Pancreas (tissue), 10 donors: ENCODE results near the gene PCDHB13. TPM values are rescaled to one million over a fixed set of nuclear protein-coding genes. Genes with fewer than 3 reads are reported as not detected.
"Not testable (repeated sequence)": the region's sequence is repeated elsewhere in the genome, so short reads cannot be mapped to it uniquely, and the experiment has no call there.

Experiments
- ATAC-seq, 4 donors: fragments of 200-7000 bp; cut with Tn5 transposase; one replicate each; pipeline versions ENCODE4 v1.8.0 to v1.9.1; 2020; ENCODE audit warnings: mild to moderate bottlenecking in 4 of 4, moderate library complexity in 4 of 4
- DNase-seq, 6 donors: peaks; one replicate each; pipeline ENCODE4 v3.0.0-alpha.2; 2020
- FAIRE-seq: peaks from 2 replicates; lab custom pipeline; 2012; peaks lifted over from hg19 to GRCh38; lab: Jason Lieb, UNC
- H3K27ac ChIP-seq, 4 donors: fragments of 200-600 bp; sonication (generic); 1 replicate in 3 of 4; 2 replicates in 1 of 4; pipeline versions ENCODE4 v1.5.0 to v1.8.0; 2020
- H3K27me3 ChIP-seq, 4 donors: fragments of 200-600 bp; one replicate each; pipeline ENCODE4 v1.8.0; 2021
- H3K36me3 ChIP-seq, 3 donors: fragments of 200-600 bp; sonication (generic) in 1 of 3; one replicate each; pipeline versions ENCODE4 v1.5.0 to v1.8.0; 2020 to 2021
- H3K4me1 ChIP-seq, 3 donors: fragments of 200-600 bp; one replicate each; pipeline ENCODE4 v1.8.0; 2021
- H3K4me3 ChIP-seq, 4 donors: fragments of 200-600 bp; sonication (generic) in 2 of 4; one replicate each; pipeline versions ENCODE4 v1.5.0 to v1.8.0; 2020 to 2021
- H3K9me3 ChIP-seq, 4 donors: fragments of 200-600 bp; one replicate each; pipeline ENCODE4 v1.8.0; 2021
- CTCF ChIP-seq, 4 donors: fragments of 200-600 bp; sonication (generic) in 3 of 4; IDR thresholded peaks; one replicate each; pipeline versions ENCODE4 v1.5.0 to v1.8.0; 2021; ENCODE audit warnings: antibody characterized with exemption in 4 of 4
- WGBS, 2 donors: extraction: QIAGEN DNeasy Blood & Tissue Kit; methylation state at CpG; one replicate each; pipeline ENCODE4 v1.1.7; 2013; 5-methylcytosine and 5-hydroxymethylcytosine counted together
- intact Hi-C, 3 donors: fragments of 100-400 bp; cut with DNase I; formaldehyde crosslinking; loops; one replicate each; pipeline versions ENCODE4 v1.11.1 to v1.14.2; 2022
- polyA plus RNA-seq, 2 donors: library from polyadenylated mRNA; stranded (reverse); fragments of 200-250 nt; gene quantifications; one replicate each; pipeline ENCODE4 v1.2.3, GENCODE V29; 2013
- total RNA-seq, 6 donors: library from RNA; stranded (reverse); fragmentation: NEBNext Ultra II Directional in 4 of 6; extraction: Animal tissue kit (Norgen Biotek cat#: 25700) in 4 of 6; gene quantifications; one replicate each; pipeline versions ENCODE4 v1.2.1 to v1.2.4, GENCODE V29; 2021 to 2023
- donor health status: healthy with polysubstance abuse.
- donor health status: DM: no; HTN: no; CAD: no; lungs with moderate emphysema.
- donor health status: DM: no; HTN: no; CAD: no.
- donor health status: control.
- donor health status: control.
- donor health status: Bipolar disorder and iron deficiency.
- donor health status: DM: yes; HTN: yes; CAD: no.
- donor health status: DM: no; HTN: no; CAD: no.
- donor health status: DM: no; HTN: no; CAD: no.
- donor health status: DM: yes; HTN: yes; CAD: no.

Gene PCDHB13
- total RNA-seq: 1 to 10 TPM; 2.4 to 3.3 (median 3.0) TPM
- polyA plus RNA-seq: 1 to 10 TPM; 1.2 to 1.9 TPM

GRCh38 chr5:141213656-141214339, at the start of gene PCDHB13:
Gene PCDHB13, plus strand, starts transcription at chr5:141213919. Its CDS starts 205 bp downstream, at chr5:141214124.
- H3K9me3 ChIP-seq, H3K27me3 ChIP-seq, FAIRE-seq, H3K27ac ChIP-seq, H3K4me1 ChIP-seq, intact Hi-C loops, H3K36me3 ChIP-seq: not testable (repeated sequence)
- DNase-seq: peak; percentile 43 to 75 (median 73)
- peak; percentile 80 to 95 (median 93) for ATAC-seq
- WGBS, 2 donors: 7% methylated on average over 12 to 14 of the region's 18 CpGs
- peak in 1 of 4 donors; percentile 27 for TF ChIP-seq CTCF (IDR thresholded peaks at IDR 0.05)
- peak within 1 kb of the TSS in 2 of 4 donors; percentile 10 to 21 for H3K4me3 ChIP-seq

GRCh38 chr5:141172381-141173204, 41.1 kb upstream of the PCDHB13 start, which contains the start of gene PCDHB7:
Gene PCDHB7, plus strand, starts transcription at chr5:141172644. Its CDS starts 192 bp downstream, at chr5:141172836.
- H3K9me3 ChIP-seq: no peaks in the 10 kb centered on the region

DNA sequence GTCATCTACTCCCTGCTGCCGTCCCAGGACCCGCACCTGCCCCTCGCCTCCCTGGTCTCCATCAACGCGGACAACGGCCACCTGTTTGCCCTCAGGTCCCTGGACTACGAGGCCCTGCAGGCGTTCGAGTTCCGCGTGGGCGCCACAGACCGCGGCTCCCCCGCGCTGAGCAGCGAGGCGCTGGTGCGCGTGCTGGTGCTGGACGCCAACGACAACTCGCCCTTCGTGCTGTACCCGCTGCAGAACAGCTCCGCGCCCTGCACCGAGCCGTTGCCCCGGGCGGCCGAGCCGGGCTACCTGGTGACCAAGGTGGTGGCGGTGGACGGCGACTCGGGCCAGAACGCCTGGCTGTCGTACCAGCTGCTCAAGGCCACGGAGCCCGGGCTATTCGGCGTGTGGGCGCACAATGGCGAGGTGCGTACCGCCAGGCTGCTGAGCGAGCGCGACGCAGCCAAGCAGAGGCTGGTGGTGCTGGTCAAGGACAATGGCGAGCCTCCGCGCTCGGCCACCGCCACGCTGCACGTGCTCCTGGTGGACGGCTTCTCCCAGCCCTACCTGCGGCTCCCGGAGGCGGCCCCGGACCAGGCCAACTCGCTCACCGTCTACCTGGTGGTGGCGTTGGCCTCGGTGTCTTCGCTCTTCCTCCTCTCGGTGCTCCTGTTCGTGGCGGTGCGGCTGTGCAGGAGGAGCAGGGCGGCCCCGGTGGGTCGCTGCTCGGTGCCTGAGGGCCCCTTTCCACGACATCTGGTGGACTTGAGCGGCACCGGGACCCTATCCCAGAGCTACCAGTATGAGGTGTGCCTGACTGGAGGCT, 39.2 kb upstream of the PCDHB13 start:
- H3K4me3 ChIP-seq, intact Hi-C loops, DNase-seq, ATAC-seq, FAIRE-seq, H3K9me3 ChIP-seq, H3K36me3 ChIP-seq, H3K4me1 ChIP-seq, H3K27ac ChIP-seq: not testable (repeated sequence)
- peaks cover 0 to 26% (median 0%) of the 10 kb centered on the region in 4 donors for H3K27me3 ChIP-seq
- WGBS, 2 donors: 24 to 44% methylated on average over 53 to 79 of the region's 79 CpGs

More at GRCh38 chr5:141172381-141173204, 41.1 kb upstream of the PCDHB13 start, which contains the start of gene PCDHB7:
- intact Hi-C loops: no loop called here
- ATAC-seq: no peak
- no peak for DNase-seq
- H3K4me3 ChIP-seq: no peak within 1 kb of the TSS
- 20 to 33% methylated on average over 20 of the region's 20 CpGs for WGBS, 2 donors
- TF ChIP-seq CTCF (IDR thresholded peaks at IDR 0.05): no peak
- H3K4me1 ChIP-seq: no peaks in the 10 kb centered on the region
- peaks cover 0 to 26% (median 0%) of the 10 kb centered on the region in 4 donors for H3K27me3 ChIP-seq
- H3K36me3 ChIP-seq: no peaks in the 10 kb centered on the region
- no peak within 1 kb of the TSS for H3K27ac ChIP-seq
- no peak for FAIRE-seq

DNA sequence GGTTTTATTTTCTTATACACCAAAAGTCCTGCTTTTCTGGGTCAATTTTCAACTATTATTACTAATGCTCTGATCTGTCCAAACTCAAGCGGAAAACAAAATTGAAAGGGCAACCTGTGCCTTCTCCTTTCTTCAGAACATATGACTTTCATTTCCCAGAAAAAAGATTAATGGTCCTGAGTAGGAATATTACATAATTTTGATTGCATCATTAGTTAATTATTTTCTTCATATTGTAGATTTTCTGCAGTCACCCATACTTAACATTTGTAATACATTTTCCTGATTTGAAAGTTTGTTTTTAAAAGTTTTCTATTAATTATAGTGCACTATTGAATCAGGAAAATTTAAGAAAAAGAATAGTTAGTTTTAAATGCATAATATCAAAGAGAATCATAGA, 37.8 kb upstream of the PCDHB13 start:
- Histone ChIP-seq H3K4me1 (no peaks in the 10 kb centered on the region), H3K36me3 (no peaks in the 10 kb centered on the region), H3K4me3 (no peak overlapping the region), H3K9me3 (no peaks in the 10 kb centered on the region), H3K27me3 (peaks cover 0 to 22% (median 0%) of the 10 kb centered on the region in 4 donors), H3K27ac (no peak overlapping the region)
- intact Hi-C loops: no loop called here
- FAIRE-seq (peak; percentile 91), DNase-seq (no peak), ATAC-seq (no peak)
- WGBS, 2 donors: 55 to 56% methylated on average over 1 of the region's 1 CpG
- TF ChIP-seq CTCF (IDR thresholded peaks at IDR 0.05): no peak
